Effector CD8-positive, alpha-beta T cell (primary cell): ENCODE measurements around the gene CPNE5.

Experiments
- DNase-seq: peaks from one replicate; lab custom pipeline; 2025; lab: John Stamatoyannopoulos, UW

Gene CPNE5

GRCh38 chr6:36745836-36746235, 93.4 kb downstream of the CPNE5 start:
- no peak for DNase-seq

- no peak for DNase-seq
Measured at GRCh38 chr6:36745283-36745682, 94.0 kb downstream of the CPNE5 start.

- DNase-seq = no peak
Measured at GRCh38 chr6:36744304-36744673, 95.0 kb downstream of the CPNE5 start.

- no peak for DNase-seq
Measured at GRCh38 chr6:36743538-36744303, 95.5 kb downstream of the CPNE5 start.

- DNase-seq = no peak
Measured at GRCh38 chr6:36743032-36743431, 96.2 kb downstream of the CPNE5 start.

GRCh38 chr6:36742146-36742545, 97.1 kb downstream of the CPNE5 start:
- DNase-seq = no peak

- DNase-seq = no peak
Measured at GRCh38 chr6:36740818-36741179, 98.4 kb downstream of the CPNE5 start.

- no peak for DNase-seq
Measured at GRCh38 chr6:36739947-36740817, 99.1 kb downstream of the CPNE5 start.

- DNase-seq = no peak
Measured at GRCh38 chr6:36738108-36738507, 101.1 kb downstream of the CPNE5 start.

GRCh38 chr6:36737043-36737785, 102.0 kb downstream of the CPNE5 start:
- no peak for DNase-seq

GRCh38 chr6:36735110-36736071, 103.9 kb downstream of the CPNE5 start:
- DNase-seq = no peak

- no peak for DNase-seq
Measured at GRCh38 chr6:36734486-36735060, 104.7 kb downstream of the CPNE5 start.

- no peak for DNase-seq
Measured at GRCh38 chr6:36733300-36733699, 105.9 kb downstream of the CPNE5 start.

- no peak for DNase-seq
Measured at GRCh38 chr6:36731622-36732310, 107.5 kb downstream of the CPNE5 start.

- no peak for DNase-seq
Measured at GRCh38 chr6:36730424-36731380, 108.5 kb downstream of the CPNE5 start.

- no peak for DNase-seq
Measured at GRCh38 chr6:36729161-36729524, 110.1 kb downstream of the CPNE5 start.

GRCh38 chr6:36728289-36729160, 110.7 kb downstream of the CPNE5 start:
- DNase-seq = no peak

- no peak for DNase-seq
Measured at GRCh38 chr6:36727505-36728021, 111.7 kb downstream of the CPNE5 start.
